GM12878 (cell line): ENCODE results near the gene NFKBIE. TPM values are rescaled to one million over a fixed set of nuclear protein-coding genes. Genes with fewer than 3 reads are reported as not detected.
A peak's percentile ranks its signal among the peaks of the same experiment; 100 is the strongest.

ENCODE experiments used
- BRCA1 ChIP-seq: IDR thresholded peaks from 2 replicates; pipeline ENCODE4 v1.6.1; 2011; ENCODE audit warnings: low read depth, low read length, improper control_type of control experiment
- CHD1 ChIP-seq: IDR thresholded peaks from 2 replicates; pipeline ENCODE4 v1.6.1; 2012; ENCODE audit warnings: low read depth, low read length, improper control_type of control experiment
- CTCF ChIP-seq, 3 experiments: IDR thresholded peaks in 2 of 3; conservative IDR thresholded peaks in 1 of 3; 2 replicates each; pipeline ENCODE4 v1.5.1; 2011; ENCODE audit warnings: low read depth in 3 of 3, low read length in 3 of 3, mild to moderate bottlenecking in 3 of 3, control low read depth in 2 of 3, moderate library complexity in 2 of 3, inconsistent platforms in 1 of 3, mixed read lengths in 1 of 3; ENCODE audit not compliant: control insufficient read depth in 2 of 3, insufficient read depth in 1 of 3; ENCODE audit errors: extremely low read depth in 1 of 3
- EZH2 ChIP-seq: IDR thresholded peaks from 2 replicates; pipeline ENCODE4 v1.6.1; 2012; ENCODE audit warnings: low read depth, mild to moderate bottlenecking, control low read depth, inconsistent platforms, low read length, borderline replicate concordance; ENCODE audit not compliant: control insufficient read depth
- FOXK2 ChIP-seq: fragments of 450-650 bp; IDR thresholded peaks from 2 replicates; pipeline ENCODE4 v1.6.1; 2017; ENCODE audit warnings: mild to moderate bottlenecking, moderate library complexity
- FOXM1 ChIP-seq: IDR thresholded peaks from 2 replicates; pipeline ENCODE4 v1.6.1; 2012; ENCODE audit warnings: low read depth, mild to moderate bottlenecking, inconsistent platforms, low read length, moderate library complexity
- IRF4 ChIP-seq: IDR thresholded peaks from 2 replicates; pipeline ENCODE4 v1.6.1; 2011; ENCODE audit warnings: low read depth, low read length
- MEF2B ChIP-seq: fragments of 450-650 bp; IDR thresholded peaks from 2 replicates; pipeline ENCODE4 v1.6.1; 2018; ENCODE audit warnings: mild to moderate bottlenecking, moderate library complexity; ENCODE audit not compliant: partially characterized antibody, poor library complexity, severe bottlenecking
- MTA2 ChIP-seq: fragments of 450-650 bp; IDR thresholded peaks from 2 replicates; pipeline ENCODE4 v1.6.1; 2016; ENCODE audit warnings: low read depth, mild to moderate bottlenecking, moderate library complexity
- PKNOX1 ChIP-seq: fragments of 450-650 bp; IDR thresholded peaks from 2 replicates; pipeline ENCODE4 v1.6.1; 2016; ENCODE audit warnings: mild to moderate bottlenecking
- POLR2AphosphoS5 ChIP-seq: IDR thresholded peaks from 2 replicates; pipeline ENCODE4 v1.6.1; 2011; ENCODE audit warnings: mild to moderate bottlenecking, low read length, inconsistent platforms
- RELA ChIP-seq: fragments of 450-650 bp; IDR thresholded peaks from 2 replicates; pipeline ENCODE4 v1.8.0; 2014; ENCODE audit warnings: borderline replicate concordance; ENCODE audit not compliant: partially characterized antibody
- REST ChIP-seq: IDR thresholded peaks from 2 replicates; pipeline ENCODE4 v1.6.1; 2012; ENCODE audit warnings: mild to moderate bottlenecking, low read depth, low read length
- SIX5 ChIP-seq: IDR thresholded peaks from 2 replicates; pipeline ENCODE4 v1.6.1; 2011; ENCODE audit warnings: mild to moderate bottlenecking, low read depth, low read length, moderate library complexity; ENCODE audit not compliant: severe bottlenecking
- SPI1 ChIP-seq: IDR thresholded peaks from 2 replicates; pipeline ENCODE4 v1.6.1; 2011; ENCODE audit warnings: low read depth, mild to moderate bottlenecking, low read length, moderate library complexity, borderline replicate concordance; ENCODE audit not compliant: insufficient read depth
- SREBF1 ChIP-seq: IDR thresholded peaks from 2 replicates; pipeline ENCODE4 v1.6.1; 2012; ENCODE audit warnings: mild to moderate bottlenecking, low read length
- TBL1XR1 ChIP-seq: IDR thresholded peaks from 2 replicates; pipeline ENCODE4 v1.6.1; 2012; ENCODE audit warnings: low read depth, low read length, improper control_type of control experiment
- ZBED1 ChIP-seq: IDR thresholded peaks from 2 replicates; pipeline ENCODE4 v1.6.1; 2016; ENCODE audit warnings: borderline replicate concordance
- ZBTB4 ChIP-seq: fragments of 450-650 bp; formaldehyde crosslinking; IDR thresholded peaks from 2 replicates; pipeline ENCODE4 v1.4.0; 2022; ENCODE audit warnings: mild to moderate bottlenecking, moderate library complexity
- ZNF207 ChIP-seq: fragments of 450-650 bp; IDR thresholded peaks from 2 replicates; pipeline ENCODE4 v1.6.1; 2014; ENCODE audit warnings: antibody characterized with exemption, mild to moderate bottlenecking, borderline replicate concordance
- ZNF24 ChIP-seq: fragments of 450-650 bp; IDR thresholded peaks from 2 replicates; pipeline ENCODE4 v1.6.1; 2017; ENCODE audit warnings: antibody characterized with exemption, mild to moderate bottlenecking
- polyA plus RNA-seq, 11 experiments: library from polyadenylated mRNA; depleted of rRNA in 4 of 11; unstranded in 6 of 11; stranded (reverse) in 5 of 11; fragments of >200 nt; fragmentation: Nextera tagmentation in 4 of 11; fragmentation: Illumina TruSeq in 1 of 11; extraction: Ambion mirVana in 4 of 11; extraction: Trizol in 1 of 11; gene quantifications; 1 replicate in 1 of 11; 2 replicates in 10 of 11; pipeline versions ENCODE4 v1.2.1 to v1.2.3, GENCODE V29; 2011 to 2016; ENCODE audit warnings: inconsistent platforms in 2 of 11, missing spikeins in 2 of 11, low read depth in 1 of 11
- total RNA-seq, 4 experiments: library from RNA; depleted of rRNA in 3 of 4; stranded (reverse); fragments of >200 nt in 3 of 4; fragmentation: Illumina TruSeq in 1 of 4; extraction: Trizol in 1 of 4; gene quantifications; 2 replicates each; pipeline versions ENCODE4 v1.2.1 to v1.2.3, GENCODE V29; 2013 to 2021

Gene NFKBIE
- total and polyA plus RNA-seq, 10 of the 15 experiments (the other 5 are each of a cell fraction or from before 2014, with no cell fraction given) = 10.4 to 106 (median 38.8) TPM

- TF ChIP-seq REST (0 out of 2 replicates have a peak, but pooled peaks have one; percentile 62), IRF4 (peak; percentile 44), RELA (peak; percentile 50), SIX5 (no peak), POLR2AphosphoS5 (peak; percentile 100), TBL1XR1 (peak; percentile 63), BRCA1 (no peak), ZNF207 (peak; percentile 89), CHD1 (peak; percentile 95; the same call in 1 of the 2 replicates), MEF2B (peak; percentile 56), PKNOX1 (no peak; the same call in 1 of the 2 replicates), CTCF (IDR thresholded peaks at IDR 0.05 in 2 of 3, conservative IDR thresholded peaks at IDR 0.05 in 1 of 3; ENCODE audit: control insufficient read depth in 2 of 3, extremely low read depth in 1 of 3, insufficient read depth in 1 of 3, low read depth in 3 of 3, low read length in 3 of 3) (no peak), FOXK2 (peak; percentile 40), SREBF1 (no peak), ZBED1 (peak; percentile 91), ZNF24 (no peak), MTA2 (peak; percentile 4), ZBTB4 (CRISPR knock-in tag) (no peak), SPI1 (0 out of 2 replicates have a peak, but pooled peaks have one; percentile 7), EZH2 (no peak), FOXM1 (peak; percentile 68)
Observed at GRCh38 chr6:44246663-44247337, 18.6 kb downstream of the NFKBIE start, which contains the start of gene HSP90AB1 (continued).
